Dedifferentiated amniotic fluid mesenchymal stem cell (primary cell): ENCODE data around the gene PI4K2B.
"Not testable (repeated sequence)": the region's sequence is repeated elsewhere in the genome, so short reads cannot be mapped to it uniquely, and the experiment has no call there.

Experiments used
- DNase-seq: peaks from one replicate; pipeline ENCODE4 v3.0.0-alpha.2; 2016; ENCODE audit errors: extremely low spot score

Gene PI4K2B

GRCh38 chr4:25233737-25234389 lies at the start of gene PI4K2B:
Gene PI4K2B, plus strand, starts transcription at chr4:25234033. Its CDS starts 131 bp downstream, at chr4:25234164.
- peak; percentile 58 for DNase-seq

- no peak for DNase-seq
Observed at GRCh38 chr4:25184056-25184455, 49.8 kb upstream of the PI4K2B start.

GRCh38 chr4:25190407-25190806 lies 43.4 kb upstream of the PI4K2B start:
- no peak for DNase-seq

- no peak for DNase-seq
Observed at GRCh38 chr4:25198713-25199112, 35.1 kb upstream of the PI4K2B start.

GRCh38 chr4:25207997-25208396 lies 25.8 kb upstream of the PI4K2B start:
- no peak for DNase-seq

- no peak for DNase-seq
Observed at GRCh38 chr4:25209702-25210101, 24.1 kb upstream of the PI4K2B start.

- no peak for DNase-seq
Observed at GRCh38 chr4:25211721-25212120, 22.1 kb upstream of the PI4K2B start.

- DNase-seq, result no peak
Observed at GRCh38 chr4:25212822-25213221, 21.0 kb upstream of the PI4K2B start.

GRCh38 chr4:25213347-25213979 lies 20.4 kb upstream of the PI4K2B start:
- no peak for DNase-seq

GRCh38 chr4:25214750-25215149 lies 19.1 kb upstream of the PI4K2B start:
- DNase-seq, result not testable (repeated sequence)

- no peak for DNase-seq
Observed at GRCh38 chr4:25215511-25215910, 18.3 kb upstream of the PI4K2B start.

- no peak for DNase-seq
Observed at GRCh38 chr4:25221377-25221776, 12.5 kb upstream of the PI4K2B start.

GRCh38 chr4:25223802-25224375 lies 9.9 kb upstream of the PI4K2B start:
- DNase-seq, result no peak

- DNase-seq, result no peak
Observed at GRCh38 chr4:25229804-25230203, 4.0 kb upstream of the PI4K2B start.

GRCh38 chr4:25233194-25233593 lies 639 bp upstream of the PI4K2B start:
- no peak for DNase-seq

GRCh38 chr4:25234390-25235370 lies 847 bp downstream of the PI4K2B start:
- peak; percentile 84 for DNase-seq

GRCh38 chr4:25235401-25235800 lies 1.6 kb downstream of the PI4K2B start:
- no peak for DNase-seq

- DNase-seq, result not testable (repeated sequence)
Observed at GRCh38 chr4:25236030-25236429, 2.2 kb downstream of the PI4K2B start.

GRCh38 chr4:25236971-25237370 lies 3.1 kb downstream of the PI4K2B start:
- DNase-seq, result no peak

- DNase-seq, result no peak
Observed at GRCh38 chr4:25238052-25238451, 4.2 kb downstream of the PI4K2B start.

- DNase-seq, result not testable (repeated sequence)
Observed at GRCh38 chr4:25239528-25239927, 5.7 kb downstream of the PI4K2B start.

- DNase-seq, result not testable (repeated sequence)
Observed at GRCh38 chr4:25240754-25241210, 6.9 kb downstream of the PI4K2B start.
